ACC112 (cell line): ENCODE measurements around the gene TERT.
"Not testable (repeated sequence)": the region's sequence is repeated elsewhere in the genome, so short reads cannot be mapped to it uniquely, and the experiment has no call there.

Source experiments
- H2AFZ ChIP-seq: fragments of 200-600 bp; sonication (generic); one replicate; pipeline ENCODE4 v1.6.0; 2017; ENCODE audit warnings: antibody characterized with exemption, low read length; ENCODE audit not compliant: unreplicated experiment
- H3K27ac ChIP-seq: fragments of 200-600 bp; sonication (generic); 2 replicates; pipeline ENCODE4 v1.5.1; 2014; ENCODE audit warnings: low read depth, mild to moderate bottlenecking, antibody characterized with exemption, low read length, moderate library complexity
- H3K27me3 ChIP-seq: fragments of 200-600 bp; sonication (generic); 2 replicates; pipeline ENCODE4 v1.6.1; 2014; ENCODE audit warnings: mild to moderate bottlenecking, antibody characterized with exemption, low read length, moderate library complexity, mixed read lengths; ENCODE audit not compliant: insufficient read depth
- H3K36me3 ChIP-seq: fragments of 200-600 bp; sonication (generic); 2 replicates; pipeline ENCODE4 v1.6.1; 2016; ENCODE audit warnings: mild to moderate bottlenecking, antibody characterized with exemption, low read length, moderate library complexity, mixed read lengths; ENCODE audit not compliant: insufficient read depth
- H3K4me1 ChIP-seq: fragments of 200-600 bp; sonication (generic); one replicate; pipeline ENCODE4 v1.6.1; 2016; ENCODE audit warnings: low read length, mixed read lengths; ENCODE audit not compliant: insufficient read depth, unreplicated experiment, control insufficient read depth
- H3K4me3 ChIP-seq: fragments of 200-600 bp; sonication (generic); 2 replicates; pipeline ENCODE4 v1.5.1; 2014; ENCODE audit warnings: mild to moderate bottlenecking, low read depth, low read length
- H3K79me2 ChIP-seq: fragments of 200-600 bp; sonication (generic); one replicate; pipeline ENCODE4 v1.6.0; 2016; ENCODE audit warnings: low read length; ENCODE audit not compliant: control insufficient read depth, unreplicated experiment, insufficient read depth

The TERT gene

GRCh38 chr5:1337489-1338195 lies 42.8 kb upstream of the TERT start:
- Histone ChIP-seq H3K27me3 (no peaks in the 10 kb centered on the region), H3K4me1 (no peaks in the 10 kb centered on the region), H2AFZ (no peak overlapping the region), H3K79me2 (peaks cover 10% of the 10 kb centered on the region), H3K4me3 (no peak overlapping the region), H3K36me3 (peaks cover 18% of the 10 kb centered on the region; the same call in 1 of the 2 replicates), H3K27ac (no peak overlapping the region)

- H3K36me3 ChIP-seq, result peaks cover 15% of the 10 kb centered on the region; the same call in 1 of the 2 replicates
- no peak overlapping the region for H2AFZ ChIP-seq
- H3K4me1 ChIP-seq, result no peaks in the 10 kb centered on the region
- no peaks in the 10 kb centered on the region for H3K27me3 ChIP-seq
- peaks cover 6% of the 10 kb centered on the region for H3K79me2 ChIP-seq
- H3K4me3 ChIP-seq, result no peak overlapping the region
- H3K27ac ChIP-seq, result no peak overlapping the region
Observed at GRCh38 chr5:1336749-1337488, 42.1 kb upstream of the TERT start.

DNA sequence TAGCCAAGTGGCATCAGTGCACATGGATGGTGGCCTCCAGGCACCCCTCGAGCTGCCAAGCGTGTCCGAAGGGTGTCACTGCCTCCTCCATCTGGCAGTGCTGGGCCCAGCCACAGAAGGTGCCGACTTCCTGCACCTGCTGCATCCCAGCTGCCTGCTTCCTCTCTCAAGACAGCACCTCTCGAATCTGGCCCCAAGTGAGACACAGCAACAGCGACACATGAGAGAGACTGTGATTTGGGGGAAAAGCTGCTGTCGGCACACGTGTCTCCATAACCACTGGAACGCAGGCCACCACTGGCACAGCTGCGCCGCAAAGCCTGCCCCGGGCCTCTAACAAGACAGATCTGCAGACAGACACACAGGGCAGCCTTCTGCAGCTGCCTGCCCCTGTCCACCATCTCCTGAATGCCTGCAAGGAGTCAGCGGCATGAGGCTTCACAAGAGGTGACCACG lies 41.3 kb upstream of the TERT start:
- H3K4me1 ChIP-seq, result no peaks in the 10 kb centered on the region
- no peak overlapping the region for H2AFZ ChIP-seq
- no peak overlapping the region for H3K27ac ChIP-seq
- H3K27me3 ChIP-seq, result no peaks in the 10 kb centered on the region
- no peak overlapping the region for H3K4me3 ChIP-seq
- peaks cover 3% of the 10 kb centered on the region for H3K79me2 ChIP-seq
- H3K36me3 ChIP-seq, result peaks cover 16% of the 10 kb centered on the region; the same call in 1 of the 2 replicates

DNA sequence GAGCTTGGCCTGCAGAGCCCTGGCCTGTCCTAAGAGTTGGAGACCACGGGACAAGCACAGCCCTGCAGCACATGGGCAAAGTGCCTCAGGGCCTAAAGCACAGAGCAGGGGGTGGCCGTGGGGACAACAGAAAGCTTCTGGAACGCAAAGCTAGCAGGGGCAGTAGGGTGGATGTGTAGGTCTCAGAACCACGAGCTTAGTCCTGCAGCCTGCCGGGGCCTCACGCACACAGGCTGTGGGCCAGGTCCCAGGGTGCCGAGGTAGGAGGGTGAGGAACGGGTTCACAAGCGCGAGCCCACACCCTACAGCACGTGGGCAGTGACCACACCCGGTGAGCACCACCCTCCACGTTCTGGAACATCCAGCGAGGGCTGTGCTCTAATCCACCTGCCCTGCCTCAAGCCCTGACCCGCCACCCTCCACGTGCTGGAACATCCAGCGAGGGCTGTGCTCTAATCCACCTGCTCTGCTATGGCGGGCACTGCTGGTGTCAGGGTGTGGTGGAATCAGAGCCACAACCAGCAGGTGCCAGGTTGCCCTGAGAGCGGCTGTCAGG lies 40.8 kb upstream of the TERT start:
- Histone ChIP-seq H3K4me1 (no peaks in the 10 kb centered on the region), H3K27ac (no peak overlapping the region), H3K4me3 (no peak overlapping the region), H3K36me3 (peaks cover 21% of the 10 kb centered on the region; the same call in 1 of the 2 replicates), H3K27me3 (no peaks in the 10 kb centered on the region), H3K79me2 (peaks cover 3% of the 10 kb centered on the region), H2AFZ (no peak overlapping the region)

- no peak overlapping the region for H2AFZ ChIP-seq
- H3K27ac ChIP-seq, result no peak overlapping the region
- no peak overlapping the region for H3K4me3 ChIP-seq
- peaks cover 3% of the 10 kb centered on the region for H3K79me2 ChIP-seq
- H3K36me3 ChIP-seq, result peaks cover 28% of the 10 kb centered on the region; the same call in 1 of the 2 replicates
- no peaks in the 10 kb centered on the region for H3K4me1 ChIP-seq
- H3K27me3 ChIP-seq, result no peaks in the 10 kb centered on the region
Observed at GRCh38 chr5:1334831-1335539, 40.1 kb upstream of the TERT start.

DNA sequence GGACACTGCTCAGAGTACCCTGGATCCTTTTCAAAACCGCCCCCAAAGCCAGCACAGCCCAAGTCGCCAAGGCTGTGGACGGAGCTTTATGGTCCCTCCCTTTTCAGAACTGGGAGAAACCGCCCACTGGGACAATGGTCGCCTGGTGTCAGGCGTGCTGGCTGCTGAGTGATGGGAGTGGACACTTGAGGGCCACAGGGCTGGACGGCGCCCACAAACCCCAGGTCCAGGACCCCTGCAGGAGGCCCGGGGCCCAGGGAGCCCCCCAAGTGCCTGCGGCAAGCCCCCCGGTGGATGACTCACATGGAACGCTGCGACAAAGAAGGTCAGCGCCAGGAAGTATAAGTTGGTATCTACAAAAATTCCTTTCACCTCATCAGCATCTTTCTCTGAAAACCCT lies 39.1 kb upstream of the TERT start:
- Histone ChIP-seq H3K27me3 (no peaks in the 10 kb centered on the region), H2AFZ (no peak overlapping the region), H3K27ac (no peak overlapping the region), H3K79me2 (peaks cover 3% of the 10 kb centered on the region), H3K36me3 (peaks cover 28% of the 10 kb centered on the region; the same call in 1 of the 2 replicates), H3K4me1 (no peaks in the 10 kb centered on the region), H3K4me3 (no peak overlapping the region)

DNA sequence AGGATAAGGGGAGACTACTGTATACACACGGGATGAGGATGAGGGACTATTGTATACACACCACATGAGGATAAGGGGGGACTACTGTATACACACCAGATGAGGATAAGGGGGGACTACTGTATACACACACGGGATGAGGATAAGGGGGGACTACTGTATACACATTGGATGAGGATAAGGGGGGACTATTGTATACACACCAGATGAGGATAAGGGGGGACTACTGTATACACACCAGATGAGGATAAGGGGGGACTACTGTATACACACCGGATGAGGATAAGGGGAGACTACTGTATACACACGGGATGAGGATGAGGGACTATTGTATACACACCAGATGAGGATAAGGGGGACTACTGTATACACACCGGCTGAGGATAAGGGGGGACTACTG lies 38.4 kb upstream of the TERT start:
- H3K4me3 ChIP-seq, H3K27me3 ChIP-seq, H3K79me2 ChIP-seq, H2AFZ ChIP-seq, H3K27ac ChIP-seq, H3K4me1 ChIP-seq: not testable (repeated sequence)
- peaks cover 28% of the 10 kb centered on the region; the same call in 1 of the 2 replicates for H3K36me3 ChIP-seq

GRCh38 chr5:1332461-1333001 lies 37.7 kb upstream of the TERT start:
- Histone ChIP-seq H3K79me2 (peaks cover 3% of the 10 kb centered on the region), H2AFZ (no peak overlapping the region), H3K4me1 (no peaks in the 10 kb centered on the region), H3K27ac (no peak overlapping the region), H3K27me3 (no peaks in the 10 kb centered on the region), H3K36me3 (peaks cover 28% of the 10 kb centered on the region; the same call in 1 of the 2 replicates), H3K4me3 (no peak overlapping the region)

GRCh38 chr5:1331861-1332405 lies 37.1 kb upstream of the TERT start:
- Histone ChIP-seq H3K79me2 (peaks cover under 1% of the 10 kb centered on the region), H3K4me3 (no peak overlapping the region), H3K27ac (no peak overlapping the region), H2AFZ (no peak overlapping the region), H3K4me1 (no peaks in the 10 kb centered on the region), H3K36me3 (peaks cover 28% of the 10 kb centered on the region; the same call in 1 of the 2 replicates), H3K27me3 (no peaks in the 10 kb centered on the region)
